CD4-positive, alpha-beta T cell treated with Interleukin-6 for 4 hours (primary cell): Measurements from ENCODE around the gene CHRDL2.
"Not testable (repeated sequence)": the region's sequence is repeated elsewhere in the genome, so short reads cannot be mapped to it uniquely, and the experiment has no call there.

Experiments
- DNase-seq: peaks from one replicate; pipeline ENCODE4 v3.0.0-alpha.2; 2020; ENCODE audit warnings: mixed read lengths

CHRDL2 gene

GRCh38 chr11:74731301-74732094 is at the start of gene CHRDL2:
CHRDL2 (minus strand) TSS chr11:74731426; CDS start chr11:74730888, 538 bp downstream.
- DNase-seq, result no peak

GRCh38 chr11:74780248-74781005 is 49.2 kb upstream of the CHRDL2 start:
- DNase-seq, result no peak

GRCh38 chr11:74778581-74778980 is 47.4 kb upstream of the CHRDL2 start:
- no peak for DNase-seq

GRCh38 chr11:74777877-74778276 is 46.7 kb upstream of the CHRDL2 start:
- DNase-seq, result no peak

GRCh38 chr11:74777038-74777437 is 45.8 kb upstream of the CHRDL2 start:
- no peak for DNase-seq

GRCh38 chr11:74776546-74776945 is 45.3 kb upstream of the CHRDL2 start:
- no peak for DNase-seq

- DNase-seq, result no peak
Measured at GRCh38 chr11:74775762-74776161, 44.5 kb upstream of the CHRDL2 start.

GRCh38 chr11:74773476-74773875 is 42.2 kb upstream of the CHRDL2 start:
- DNase-seq, result no peak

- DNase-seq, result no peak
Measured at GRCh38 chr11:74771139-74771538, 39.9 kb upstream of the CHRDL2 start.

- no peak for DNase-seq
Measured at GRCh38 chr11:74770456-74770855, 39.2 kb upstream of the CHRDL2 start.

GRCh38 chr11:74769055-74769707 is 38.0 kb upstream of the CHRDL2 start:
- no peak for DNase-seq

- not testable (repeated sequence) for DNase-seq
Measured at GRCh38 chr11:74768172-74768651, 37.0 kb upstream of the CHRDL2 start.

GRCh38 chr11:74766905-74767304 is 35.7 kb upstream of the CHRDL2 start:
- DNase-seq, result no peak

GRCh38 chr11:74756571-74756970 is 25.3 kb upstream of the CHRDL2 start:
- no peak for DNase-seq

- DNase-seq, result no peak
Measured at GRCh38 chr11:74755395-74755995, 24.3 kb upstream of the CHRDL2 start.

- no peak for DNase-seq
Measured at GRCh38 chr11:74754507-74755252, 23.5 kb upstream of the CHRDL2 start.

GRCh38 chr11:74751303-74751702 is 20.1 kb upstream of the CHRDL2 start:
- DNase-seq, result no peak

GRCh38 chr11:74750598-74750997 is 19.4 kb upstream of the CHRDL2 start:
- not testable (repeated sequence) for DNase-seq

GRCh38 chr11:74749965-74750296 is 18.7 kb upstream of the CHRDL2 start:
- no peak for DNase-seq

GRCh38 chr11:74749127-74749964 is 18.1 kb upstream of the CHRDL2 start:
- peak; percentile 58 for DNase-seq
